Trophoblast cell (in vitro differentiated cells and primary cell): ENCODE data around the gene NOL6. TPM values are rescaled to one million over a fixed set of nuclear protein-coding genes. Genes with fewer than 3 reads are reported as not detected.
A peak's percentile ranks its signal among the peaks of the same experiment; 100 is the strongest.
"Not testable (repeated sequence)": the region's sequence is repeated elsewhere in the genome, so short reads cannot be mapped to it uniquely, and the experiment has no call there.

Source experiments
- DNase-seq, 2 donors: peaks; one replicate each; pipeline ENCODE4 v3.0.0-alpha.2; 2016
- H2AFZ ChIP-seq: 2 replicates; pipeline ENCODE4 v1.6.1; 2013; ENCODE audit warnings: low read length, moderate library complexity, mild to moderate bottlenecking; ENCODE audit not compliant: insufficient read depth, poor library complexity
- H2AK5ac ChIP-seq: 2 replicates; pipeline ENCODE4 v1.6.1; 2013; ENCODE audit warnings: mild to moderate bottlenecking, low read length
- H2BK120ac ChIP-seq: 2 replicates; pipeline ENCODE4 v1.6.1; 2013; ENCODE audit warnings: low read length, mild to moderate bottlenecking, moderate library complexity; ENCODE audit not compliant: insufficient read depth, poor library complexity
- H2BK12ac ChIP-seq: 2 replicates; pipeline ENCODE4 v1.6.1; 2013; ENCODE audit warnings: mild to moderate bottlenecking, low read length, moderate library complexity
- H2BK5ac ChIP-seq: 2 replicates; pipeline ENCODE4 v1.6.1; 2013; ENCODE audit warnings: low read length, low read depth, moderate library complexity, mild to moderate bottlenecking; ENCODE audit not compliant: poor library complexity
- H3K14ac ChIP-seq: 2 replicates; pipeline ENCODE4 v1.6.1; 2013; ENCODE audit warnings: mild to moderate bottlenecking, low read length
- H3K18ac ChIP-seq: 2 replicates; pipeline ENCODE4 v1.6.1; 2013; ENCODE audit warnings: mild to moderate bottlenecking, low read length
- H3K23ac ChIP-seq: 2 replicates; pipeline ENCODE4 v1.6.1; 2013; ENCODE audit warnings: low read length
- H3K27ac ChIP-seq: 2 replicates; pipeline ENCODE4 v1.5.1; 2013; ENCODE audit warnings: low read depth, mild to moderate bottlenecking, inconsistent platforms, low read length, moderate library complexity
- H3K27me3 ChIP-seq: 2 replicates; pipeline ENCODE4 v1.6.1; 2013; ENCODE audit warnings: inconsistent platforms, mild to moderate bottlenecking, low read length, moderate library complexity; ENCODE audit not compliant: insufficient read depth
- H3K36me3 ChIP-seq, 2 experiments: 1 replicate in 1 of 2; 2 replicates in 1 of 2; pipeline ENCODE4 v1.6.1; 2013; ENCODE audit warnings: low read length in 2 of 2, mild to moderate bottlenecking in 2 of 2, moderate library complexity in 1 of 2; ENCODE audit not compliant: insufficient read depth in 2 of 2, control insufficient read depth in 1 of 2
- H3K4ac ChIP-seq: 2 replicates; pipeline ENCODE4 v1.6.1; 2013; ENCODE audit warnings: low read depth, mild to moderate bottlenecking, low read length, moderate library complexity
- H3K4me1 ChIP-seq, 2 experiments: 1 replicate in 1 of 2; 2 replicates in 1 of 2; pipeline ENCODE4 v1.6.1; 2013; ENCODE audit warnings: low read length in 2 of 2, mild to moderate bottlenecking in 2 of 2, moderate library complexity in 1 of 2; ENCODE audit not compliant: insufficient read depth in 2 of 2, control insufficient read depth in 1 of 2
- H3K4me2 ChIP-seq: 2 replicates; pipeline ENCODE4 v1.6.1; 2013; ENCODE audit warnings: inconsistent platforms, mild to moderate bottlenecking, low read length, moderate library complexity
- H3K4me3 ChIP-seq: 2 replicates; pipeline ENCODE4 v1.5.1; 2013; ENCODE audit warnings: mild to moderate bottlenecking, low read depth, low read length, inconsistent platforms
- H3K79me1 ChIP-seq: one replicate; pipeline ENCODE4 v1.6.1; 2013; ENCODE audit warnings: low read length
- H3K79me2 ChIP-seq: 2 replicates; pipeline ENCODE4 v1.6.1; 2013; ENCODE audit warnings: low read length, mild to moderate bottlenecking; ENCODE audit not compliant: control insufficient read depth, insufficient read depth, poor library complexity
- H3K9ac ChIP-seq: 2 replicates; pipeline ENCODE4 v1.6.1; 2013; ENCODE audit warnings: mild to moderate bottlenecking, low read length
- H3K9me3 ChIP-seq: 2 replicates; pipeline ENCODE4 v1.6.1; 2013; ENCODE audit warnings: low read depth, mild to moderate bottlenecking, control low read depth, inconsistent platforms, low read length; ENCODE audit not compliant: insufficient read depth
- H4K12ac ChIP-seq: 2 replicates; pipeline ENCODE4 v1.6.1; 2013; ENCODE audit warnings: low read depth, mild to moderate bottlenecking, low read length, moderate library complexity
- H4K8ac ChIP-seq: 2 replicates; pipeline ENCODE4 v1.6.1; 2013; ENCODE audit warnings: low read depth, mild to moderate bottlenecking, low read length, moderate library complexity
- H4K91ac ChIP-seq: one replicate; pipeline ENCODE4 v1.6.1; 2013; ENCODE audit warnings: low read depth, mild to moderate bottlenecking, low read length, moderate library complexity
- WGBS: extraction: QIAGEN DNeasy Blood & Tissue Kit; methylation state at CpG from one replicate; pipeline ENCODE4 v1.1.7; 2013; ENCODE audit warnings: missing lambda C conversion rate; ENCODE audit not compliant: insufficient read length, insufficient coverage; ENCODE audit errors: extremely low coverage; 5-methylcytosine and 5-hydroxymethylcytosine counted together
- polyA plus RNA-seq: library from polyadenylated mRNA; stranded (reverse); fragments of 200-250 nt; gene quantifications from 2 replicates; pipeline ENCODE4 v1.2.3, GENCODE V29; 2013

NOL6 gene, protein sequence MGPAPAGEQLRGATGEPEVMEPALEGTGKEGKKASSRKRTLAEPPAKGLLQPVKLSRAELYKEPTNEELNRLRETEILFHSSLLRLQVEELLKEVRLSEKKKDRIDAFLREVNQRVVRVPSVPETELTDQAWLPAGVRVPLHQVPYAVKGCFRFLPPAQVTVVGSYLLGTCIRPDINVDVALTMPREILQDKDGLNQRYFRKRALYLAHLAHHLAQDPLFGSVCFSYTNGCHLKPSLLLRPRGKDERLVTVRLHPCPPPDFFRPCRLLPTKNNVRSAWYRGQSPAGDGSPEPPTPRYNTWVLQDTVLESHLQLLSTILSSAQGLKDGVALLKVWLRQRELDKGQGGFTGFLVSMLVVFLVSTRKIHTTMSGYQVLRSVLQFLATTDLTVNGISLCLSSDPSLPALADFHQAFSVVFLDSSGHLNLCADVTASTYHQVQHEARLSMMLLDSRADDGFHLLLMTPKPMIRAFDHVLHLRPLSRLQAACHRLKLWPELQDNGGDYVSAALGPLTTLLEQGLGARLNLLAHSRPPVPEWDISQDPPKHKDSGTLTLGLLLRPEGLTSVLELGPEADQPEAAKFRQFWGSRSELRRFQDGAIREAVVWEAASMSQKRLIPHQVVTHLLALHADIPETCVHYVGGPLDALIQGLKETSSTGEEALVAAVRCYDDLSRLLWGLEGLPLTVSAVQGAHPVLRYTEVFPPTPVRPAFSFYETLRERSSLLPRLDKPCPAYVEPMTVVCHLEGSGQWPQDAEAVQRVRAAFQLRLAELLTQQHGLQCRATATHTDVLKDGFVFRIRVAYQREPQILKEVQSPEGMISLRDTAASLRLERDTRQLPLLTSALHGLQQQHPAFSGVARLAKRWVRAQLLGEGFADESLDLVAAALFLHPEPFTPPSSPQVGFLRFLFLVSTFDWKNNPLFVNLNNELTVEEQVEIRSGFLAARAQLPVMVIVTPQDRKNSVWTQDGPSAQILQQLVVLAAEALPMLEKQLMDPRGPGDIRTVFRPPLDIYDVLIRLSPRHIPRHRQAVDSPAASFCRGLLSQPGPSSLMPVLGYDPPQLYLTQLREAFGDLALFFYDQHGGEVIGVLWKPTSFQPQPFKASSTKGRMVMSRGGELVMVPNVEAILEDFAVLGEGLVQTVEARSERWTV
- 14.9 and 16.3 TPM in 2 replicates for polyA plus RNA-seq

DNA sequence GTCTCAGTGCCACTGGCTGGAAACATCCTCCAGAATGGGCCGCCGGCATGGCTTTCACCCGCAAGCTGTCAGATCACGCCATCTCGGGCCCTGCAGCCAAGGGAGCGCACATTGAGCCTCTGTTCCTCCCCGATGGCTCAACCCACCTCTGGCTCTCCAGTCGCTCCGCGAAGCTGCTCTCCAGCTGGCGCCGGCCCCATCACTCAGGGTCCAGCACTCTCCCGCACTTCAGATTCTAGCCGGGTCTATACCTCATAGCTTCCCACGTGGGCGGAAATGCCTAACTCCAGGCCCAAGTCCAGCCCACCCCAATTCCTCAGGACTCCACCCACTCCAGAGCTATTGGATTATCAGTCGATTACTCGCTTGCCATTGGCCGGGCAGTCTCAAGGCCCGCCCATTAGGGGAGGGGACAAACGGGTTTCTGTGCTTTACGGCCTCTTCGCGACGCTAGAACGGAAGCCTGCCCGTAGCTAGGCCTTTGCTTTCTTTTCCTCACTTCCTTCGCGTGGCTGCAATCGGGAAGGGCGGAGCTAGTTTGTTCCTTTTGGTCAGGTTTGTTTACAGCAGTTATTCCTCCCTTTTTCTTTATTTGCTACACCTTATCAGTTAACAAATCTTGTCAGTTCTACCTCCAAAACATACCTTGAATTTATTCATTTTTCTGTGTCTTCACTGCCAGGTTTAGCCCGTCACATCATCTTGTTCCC lies at the start of gene NOL6:
Gene NOL6 (minus strand): TSS at position 282 of the 710 bp plus-strand sequence. CDS start 82 bp downstream, at position 200.
- Histone ChIP-seq H3K23ac (no peak within 1 kb of the TSS), H4K91ac (peak within 1 kb of the TSS; percentile 68), H3K27me3 (no peaks in the 10 kb centered on the region), H4K12ac (peak within 1 kb of the TSS; percentile 89), H3K18ac (peak within 1 kb of the TSS; percentile 27), H2BK120ac (no peak within 1 kb of the TSS), H3K36me3 (peaks cover 20 to 24% of the 10 kb centered on the region in 2 experiments), H3K27ac (no peak within 1 kb of the TSS), H3K9me3 (no peaks in the 10 kb centered on the region), H3K79me2 (peaks cover 5% of the 10 kb centered on the region), H4K8ac (peak within 1 kb of the TSS; percentile 96), H3K9ac (peak within 1 kb of the TSS; percentile 69), H2AFZ (peak within 1 kb of the TSS; percentile 80), H3K14ac (peak within 1 kb of the TSS; percentile 61), H3K4me1 (peaks cover 6 to 9% of the 10 kb centered on the region in 2 experiments), H3K4me2 (peak within 1 kb of the TSS; percentile 71), H3K4ac (peak within 1 kb of the TSS; percentile 60), H3K79me1 (peaks cover 2% of the 10 kb centered on the region), H2AK5ac (peak within 1 kb of the TSS; percentile 63), H2BK5ac (no peak within 1 kb of the TSS), H2BK12ac (no peak within 1 kb of the TSS), H3K4me3 (peak within 1 kb of the TSS; percentile 97)
- DNase-seq, result peak; percentile 100
- WGBS, result no CpG with 5 or more reads among the region's 32 CpGs

DNA sequence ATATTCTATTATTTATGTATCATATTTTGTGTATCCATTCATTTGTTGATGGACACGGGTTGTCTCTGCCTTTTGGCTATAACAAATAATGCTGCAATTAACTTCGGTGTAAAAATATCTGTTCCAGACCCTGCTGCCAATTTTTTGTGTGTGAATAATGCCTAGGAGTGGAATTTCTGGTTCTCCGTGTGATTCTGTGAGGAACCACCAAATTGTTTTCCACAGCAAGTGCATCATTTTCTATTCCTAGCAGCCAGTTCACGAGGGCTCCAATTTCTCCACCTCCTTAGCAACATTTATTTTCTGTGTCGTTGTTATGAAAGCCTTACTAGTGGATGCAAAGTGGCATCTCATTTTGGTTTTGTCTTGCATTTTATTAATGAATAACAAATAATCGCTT lies 48.1 kb upstream of the NOL6 start:
- H2BK5ac ChIP-seq, H3K4me1 ChIP-seq, H2AK5ac ChIP-seq, H4K91ac ChIP-seq, H3K79me1 ChIP-seq, H3K4me3 ChIP-seq, DNase-seq, H3K23ac ChIP-seq, H3K27ac ChIP-seq, H4K12ac ChIP-seq, H3K36me3 ChIP-seq, H3K18ac ChIP-seq, H3K14ac ChIP-seq, H2BK12ac ChIP-seq, H3K9ac ChIP-seq, H3K4me2 ChIP-seq, H2AFZ ChIP-seq, H4K8ac ChIP-seq, H2BK120ac ChIP-seq, H3K79me2 ChIP-seq, H3K27me3 ChIP-seq, H3K4ac ChIP-seq, H3K9me3 ChIP-seq: not testable (repeated sequence)
- no CpG with 5 or more reads among the region's 6 CpGs for WGBS

DNA sequence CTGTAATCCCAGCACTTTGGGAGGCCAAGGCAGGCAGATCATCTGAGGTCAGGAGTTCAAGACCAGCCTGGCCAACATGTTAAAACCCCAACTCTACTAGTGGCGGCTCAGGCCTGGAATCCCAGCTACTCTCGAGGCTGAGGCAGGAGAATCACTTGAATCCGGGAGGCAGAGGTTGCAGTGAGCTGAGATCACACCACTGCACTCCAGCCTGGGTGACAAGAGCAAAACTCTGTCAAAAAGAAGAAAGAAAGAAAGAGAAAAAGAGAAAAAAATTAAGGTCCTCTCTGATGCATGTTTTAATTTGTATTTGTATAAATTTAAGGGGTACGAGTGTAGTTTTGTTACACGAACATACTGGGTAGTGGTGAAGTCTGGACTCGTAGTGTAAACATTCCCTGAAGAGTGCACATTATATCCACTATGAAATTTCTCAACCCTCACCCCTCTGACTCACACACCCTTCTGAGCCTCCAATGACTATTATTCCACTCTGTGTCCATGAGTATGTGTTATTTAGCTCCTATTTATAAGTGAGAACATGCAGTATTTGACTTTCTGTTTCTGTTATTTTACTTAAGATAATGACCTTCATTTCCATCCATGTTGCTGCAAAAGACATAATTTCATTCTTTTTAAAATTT lies 44.3 kb upstream of the NOL6 start:
- H2BK120ac ChIP-seq, H4K91ac ChIP-seq, H3K23ac ChIP-seq, H3K36me3 ChIP-seq, H2AFZ ChIP-seq, H4K8ac ChIP-seq, H3K4ac ChIP-seq, H3K9ac ChIP-seq, H3K4me1 ChIP-seq, H4K12ac ChIP-seq, H2BK12ac ChIP-seq, H2AK5ac ChIP-seq, H3K27me3 ChIP-seq, H3K79me1 ChIP-seq, H3K14ac ChIP-seq, H3K9me3 ChIP-seq, H3K27ac ChIP-seq, H3K18ac ChIP-seq, H2BK5ac ChIP-seq, H3K4me3 ChIP-seq, H3K79me2 ChIP-seq, H3K4me2 ChIP-seq: not testable (repeated sequence)
- peak in 1 of 2 donors; percentile 10 for DNase-seq
- no CpG with 5 or more reads among the region's 6 CpGs for WGBS
